Stimulated activated CD8-positive, alpha-beta memory T cell treated with anti-CD3 and anti-CD28 coated beads, Interleukin-4, amount 100 ng/mL, for 48 hours (primary cell): ENCODE data around the gene SFI1.
"Not testable (repeated sequence)": the region's sequence is repeated elsewhere in the genome, so short reads cannot be mapped to it uniquely, and the experiment has no call there.

Source experiments
- DNase-seq: peaks from one replicate; pipeline ENCODE4 v3.0.0-alpha.2; 2020

Gene SFI1

GRCh38 chr22:31590161-31590560 lies 93.8 kb downstream of the SFI1 start:
- DNase-seq, result not testable (repeated sequence)

- DNase-seq, result no peak
Measured at GRCh38 chr22:31595271-31595670, 98.9 kb downstream of the SFI1 start.

- DNase-seq, result no peak
Measured at GRCh38 chr22:31602259-31602952, 106.1 kb downstream of the SFI1 start.

- DNase-seq, result no peak
Measured at GRCh38 chr22:31603081-31603525, 106.8 kb downstream of the SFI1 start.

- peak; percentile 1 for DNase-seq
Measured at GRCh38 chr22:31603574-31603973, 107.2 kb downstream of the SFI1 start.

- DNase-seq, result no peak
Measured at GRCh38 chr22:31604137-31604705, 107.9 kb downstream of the SFI1 start.

- DNase-seq, result no peak
Measured at GRCh38 chr22:31604746-31605705, 108.7 kb downstream of the SFI1 start.

- no peak for DNase-seq
Measured at GRCh38 chr22:31605851-31606585, 109.7 kb downstream of the SFI1 start.

GRCh38 chr22:31607696-31608095 lies 111.4 kb downstream of the SFI1 start:
- DNase-seq, result peak; percentile 20

- peak; percentile 16 for DNase-seq
Measured at GRCh38 chr22:31609716-31610115, 113.4 kb downstream of the SFI1 start.

GRCh38 chr22:31610611-31611010 lies 114.3 kb downstream of the SFI1 start:
- DNase-seq, result no peak

GRCh38 chr22:31611061-31611760 lies 114.9 kb downstream of the SFI1 start:
- DNase-seq, result no peak

- DNase-seq, result no peak
Measured at GRCh38 chr22:31612891-31613285, 116.6 kb downstream of the SFI1 start.

- DNase-seq, result no peak
Measured at GRCh38 chr22:31613286-31613903, 117.1 kb downstream of the SFI1 start.

- DNase-seq, result no peak
Measured at GRCh38 chr22:31613904-31614296, 117.6 kb downstream of the SFI1 start.

- no peak for DNase-seq
Measured at GRCh38 chr22:31614781-31615490, 118.6 kb downstream of the SFI1 start.

GRCh38 chr22:31615491-31615860 lies 119.1 kb downstream of the SFI1 start:
- DNase-seq, result no peak

- DNase-seq, result no peak
Measured at GRCh38 chr22:31615940-31616314, 119.6 kb downstream of the SFI1 start.

- DNase-seq, result peak; percentile 62
Measured at GRCh38 chr22:31616315-31616980, 120.1 kb downstream of the SFI1 start.

GRCh38 chr22:31618057-31618456 lies 121.7 kb downstream of the SFI1 start:
- no peak for DNase-seq
